NOMO-1 treated with dmso at 0.1 percent for 144 hours (cell line): Measurements from ENCODE around the gene SYNPO2.
A peak's percentile ranks its signal among the peaks of the same experiment; 100 is the strongest.
"Not testable (repeated sequence)": the region's sequence is repeated elsewhere in the genome, so short reads cannot be mapped to it uniquely, and the experiment has no call there.

Experiments used
- DNase-seq: peaks from one replicate; lab custom pipeline; 2025; ENCODE audit not compliant: unreplicated experiment; lab: John Stamatoyannopoulos, UW

The SYNPO2 gene

DNA sequence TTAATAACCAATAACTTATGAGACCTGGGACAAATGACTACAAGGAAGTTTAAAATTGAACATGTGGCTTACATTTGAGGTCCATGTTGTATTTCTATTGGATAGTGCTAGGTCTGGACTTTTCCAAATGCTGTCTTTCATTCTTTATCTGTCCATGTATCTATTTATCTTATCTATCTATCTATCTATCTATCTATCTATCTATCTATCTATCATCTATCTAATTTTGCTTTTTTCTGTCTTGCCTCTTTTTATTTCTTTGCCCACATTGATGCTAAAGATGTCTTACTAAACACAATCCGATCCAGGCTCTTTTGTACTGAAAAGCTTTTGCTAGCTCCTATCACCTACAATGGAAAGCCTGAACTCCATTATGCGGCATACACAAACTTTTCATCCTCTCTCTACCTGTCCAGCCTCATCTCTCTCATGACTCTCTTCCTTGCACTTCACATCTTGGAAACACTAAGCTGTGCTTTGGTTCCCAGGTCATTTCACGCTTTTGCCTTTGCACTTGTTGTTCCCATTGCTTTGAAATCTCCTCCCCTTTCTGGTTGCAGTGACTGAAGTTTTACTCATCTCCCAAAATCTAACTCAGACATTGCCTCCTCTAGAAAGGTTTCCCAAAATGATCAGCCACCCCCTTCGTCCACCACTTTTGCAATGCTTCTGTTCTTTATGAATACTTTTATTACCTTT lies 107.2 kb downstream of the SYNPO2 start:
- DNase-seq = no peak

DNA sequence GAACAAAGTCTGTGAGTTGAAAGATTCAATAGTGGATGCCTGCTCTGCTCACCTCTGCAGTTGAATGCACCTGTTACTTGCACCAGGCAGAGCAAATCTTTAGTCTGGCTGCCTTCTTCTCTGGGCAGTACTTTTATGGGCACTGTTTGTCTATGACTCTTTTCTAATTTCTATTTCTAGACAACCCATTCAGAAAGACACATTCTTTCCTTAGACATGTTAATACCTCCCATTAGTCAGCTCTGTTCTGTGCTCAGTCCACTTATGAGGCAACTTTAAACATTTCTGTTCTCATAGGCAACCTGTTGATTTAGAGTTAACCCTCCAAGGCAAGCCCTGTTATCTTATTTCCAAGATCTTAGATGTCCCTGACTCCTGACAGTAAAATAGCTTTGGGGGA lies 108.9 kb downstream of the SYNPO2 start:
- no peak for DNase-seq

DNA sequence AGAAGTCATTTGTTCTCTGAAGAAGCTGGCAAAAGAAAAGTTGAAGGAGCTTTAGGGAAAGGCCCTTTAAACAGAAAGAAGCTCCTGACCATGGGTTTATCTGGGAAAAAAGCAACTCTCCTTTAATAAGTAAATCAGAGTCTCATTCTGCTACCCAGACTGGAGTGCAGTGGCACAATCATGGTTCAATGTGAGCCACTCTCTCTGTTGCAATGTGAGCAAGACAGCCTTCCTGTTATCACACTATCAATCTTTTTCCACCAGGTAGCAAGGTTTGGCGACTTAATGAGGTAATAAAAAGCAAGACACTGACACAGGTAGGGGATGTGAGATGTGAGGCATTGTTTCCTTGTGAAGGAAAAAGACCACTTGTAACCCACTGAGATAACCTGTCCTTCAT lies 111.3 kb downstream of the SYNPO2 start:
- DNase-seq = no peak

- DNase-seq = no peak
Measured at GRCh38 chr4:119000400-119000799, 111.7 kb downstream of the SYNPO2 start.

DNA sequence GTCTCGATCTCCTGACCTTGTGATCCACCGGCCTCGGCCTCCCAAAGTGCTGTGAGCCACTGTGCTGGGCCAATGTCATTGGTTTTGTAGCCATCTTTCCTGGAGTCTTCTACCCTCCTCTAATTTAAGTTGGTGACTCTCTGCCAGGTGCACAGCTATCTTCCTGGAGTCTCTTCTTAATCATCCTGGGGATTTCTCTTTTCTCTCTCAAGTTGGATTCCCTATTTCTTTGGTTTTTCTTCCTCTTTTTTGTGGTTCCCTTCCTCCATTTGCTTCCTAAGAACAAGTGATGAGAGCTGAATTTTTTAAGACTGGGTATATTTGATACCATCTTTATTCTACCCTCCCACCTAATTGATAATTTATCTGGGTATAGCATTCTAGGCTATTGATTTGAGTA lies 113.8 kb downstream of the SYNPO2 start:
- no peak for DNase-seq

GRCh38 chr4:119003001-119003400 lies 114.3 kb downstream of the SYNPO2 start:
- DNase-seq = peak; percentile 37

GRCh38 chr4:119005928-119006460 lies 117.3 kb downstream of the SYNPO2 start:
- DNase-seq = no peak

DNA sequence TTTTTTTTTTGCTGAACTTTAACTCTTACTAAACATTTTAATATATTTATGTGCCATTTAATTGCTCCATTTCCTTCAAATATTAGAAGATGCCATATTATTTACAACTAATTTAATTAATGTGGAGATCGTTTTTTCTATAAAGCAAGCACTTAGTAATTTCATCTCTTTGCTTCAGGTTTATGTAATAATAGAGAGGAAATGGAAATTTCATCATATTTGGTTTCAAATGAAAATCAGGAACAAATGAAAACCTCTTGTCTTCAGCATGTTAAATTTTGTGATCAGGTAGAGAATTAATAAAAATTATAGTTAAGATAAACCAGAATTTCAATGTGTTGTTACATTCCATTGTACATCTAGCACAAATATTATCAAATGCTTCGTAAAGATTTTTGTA lies 120.1 kb downstream of the SYNPO2 start:
- DNase-seq = no peak

GRCh38 chr4:119010221-119010620 lies 121.6 kb downstream of the SYNPO2 start:
- not testable (repeated sequence) for DNase-seq

- no peak for DNase-seq
Measured at GRCh38 chr4:119010909-119011606, 122.4 kb downstream of the SYNPO2 start.

DNA sequence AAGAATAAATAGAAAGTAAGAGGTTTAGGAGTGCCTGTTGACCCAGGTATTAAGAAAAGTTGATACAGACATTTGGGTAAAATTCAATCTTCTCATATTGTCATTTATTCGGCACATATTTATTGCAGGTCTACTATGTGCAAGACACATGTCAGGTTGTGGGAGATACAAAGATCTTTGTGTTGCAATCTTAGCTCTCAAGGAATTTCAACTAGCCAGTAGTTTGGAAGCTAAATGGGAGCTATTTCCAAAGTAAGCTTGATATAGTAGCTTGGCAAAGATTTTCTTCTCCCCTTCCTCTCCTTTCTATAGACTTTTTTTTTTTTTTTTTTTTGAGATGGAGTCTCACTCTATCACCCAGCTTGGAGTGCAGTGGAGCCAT lies 122.9 kb downstream of the SYNPO2 start:
- no peak for DNase-seq

DNA sequence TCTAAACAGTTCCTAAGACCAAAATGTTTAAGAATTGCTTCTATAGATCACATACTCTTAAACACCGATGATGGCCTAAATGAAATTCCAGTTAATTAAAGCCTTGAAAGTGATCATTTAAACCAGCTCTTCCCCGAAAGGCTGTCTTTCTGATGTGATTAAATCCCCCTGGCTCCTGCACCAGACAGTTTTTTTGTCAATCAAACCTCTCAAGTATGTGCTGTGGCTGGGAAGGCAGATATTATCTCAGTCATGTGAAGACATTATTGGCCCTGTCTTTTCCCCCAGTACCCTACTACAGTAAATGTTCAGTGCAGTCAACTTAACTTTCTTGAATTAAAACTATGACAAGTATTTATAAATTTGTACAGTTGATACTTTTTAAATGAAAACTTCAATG lies 126.0 kb downstream of the SYNPO2 start:
- no peak for DNase-seq

- no peak for DNase-seq
Measured at GRCh38 chr4:119016636-119017035, 128.0 kb downstream of the SYNPO2 start.

- DNase-seq = no peak
Measured at GRCh38 chr4:119017636-119018035, 129.0 kb downstream of the SYNPO2 start.

GRCh38 chr4:119020158-119020557 lies 131.5 kb downstream of the SYNPO2 start:
- DNase-seq = no peak

DNA sequence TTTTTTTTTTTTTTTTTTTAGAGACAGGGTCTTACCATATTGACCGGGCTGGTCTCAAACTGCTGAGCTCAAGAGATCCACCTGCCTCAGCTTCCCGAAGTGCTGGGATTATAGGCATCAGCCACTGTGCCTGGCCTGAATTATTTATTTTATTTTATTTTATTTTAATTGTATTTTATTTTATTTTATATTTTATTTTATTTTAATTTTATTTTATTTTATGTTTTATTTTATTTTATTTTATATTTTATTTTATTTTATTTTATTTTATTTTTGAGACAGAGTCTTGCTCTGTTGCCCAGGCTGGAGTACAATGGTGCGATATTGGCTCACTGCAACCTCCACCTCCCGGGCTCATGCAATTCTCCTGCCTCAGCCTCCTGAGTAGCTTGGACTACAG lies 133.9 kb downstream of the SYNPO2 start:
- not testable (repeated sequence) for DNase-seq

- no peak for DNase-seq
Measured at GRCh38 chr4:119024102-119024501, 135.4 kb downstream of the SYNPO2 start.

- DNase-seq = no peak
Measured at GRCh38 chr4:119025420-119025819, 136.8 kb downstream of the SYNPO2 start.

DNA sequence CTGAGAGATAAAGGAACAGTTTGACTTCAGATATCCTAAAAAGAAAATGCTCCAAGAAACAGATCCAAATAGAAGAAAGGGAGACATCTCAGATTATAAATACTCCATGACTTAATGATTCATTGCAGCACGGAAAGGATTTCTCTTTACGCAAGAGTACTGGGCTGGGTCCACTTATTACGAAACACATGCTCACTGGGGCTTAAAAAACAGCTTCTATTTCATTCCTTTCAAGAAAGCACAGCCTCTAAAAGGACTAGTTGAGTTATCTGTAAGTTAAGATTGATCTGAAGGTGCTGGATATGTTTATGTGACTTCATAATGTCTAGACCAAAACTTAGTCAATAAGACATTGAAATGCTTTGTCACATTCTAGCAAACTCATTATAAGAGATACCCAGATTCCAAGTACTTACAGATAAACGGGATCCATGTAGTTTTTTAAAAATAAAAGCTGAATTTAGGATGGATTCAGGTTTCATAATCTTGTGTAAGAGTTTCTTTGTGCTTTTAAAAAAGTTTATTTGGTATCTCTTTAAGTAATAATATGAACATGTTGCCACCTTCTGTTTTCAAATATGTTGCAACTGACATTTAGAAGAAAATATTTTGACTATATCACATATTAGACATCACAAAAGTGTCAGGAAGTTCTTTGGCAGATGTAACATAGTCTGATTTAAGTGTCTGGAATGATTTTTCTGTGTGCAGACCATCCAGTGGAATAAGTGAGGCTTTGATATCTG lies 137.4 kb downstream of the SYNPO2 start:
- peak; percentile 73 for DNase-seq

- no peak for DNase-seq
Measured at GRCh38 chr4:119026662-119027444, 138.2 kb downstream of the SYNPO2 start.

- no peak for DNase-seq
Measured at GRCh38 chr4:119027811-119028210, 139.2 kb downstream of the SYNPO2 start.
